Right renal cortex interstitium (tissue), 3 donors: Measurements from ENCODE around the gene CAPNS2. TPM values are rescaled to one million over a fixed set of nuclear protein-coding genes. Genes with fewer than 3 reads are reported as not detected.

Source experiments
- DNase-seq, 3 donors: peaks; one replicate each; pipeline ENCODE4 v3.0.0-alpha.2; 2013; ENCODE audit warnings: low read depth in 3 of 3, low spot score in 2 of 3
- polyA plus RNA-seq, 3 donors: library from polyadenylated mRNA; unstranded; fragments of 120-200 nt; gene quantifications; one replicate each; pipeline ENCODE4 v1.2.1, GENCODE V29; 2013; ENCODE audit not compliant: insufficient read length in 3 of 3

CAPNS2 gene
- not detected for polyA plus RNA-seq

GRCh38 chr16:55566432-55567175, at the start of gene CAPNS2:
CAPNS2 (plus strand) TSS chr16:55566684; CDS start chr16:55566757, 73 bp downstream.
- DNase-seq = no peak

GRCh38 chr16:55521792-55522191, 44.7 kb upstream of the CAPNS2 start:
- no peak for DNase-seq

- no peak for DNase-seq
These were observed 40.0 kb upstream of the CAPNS2 start for GRCh38 chr16:55526441-55526840.

- DNase-seq = no peak
These were observed 38.6 kb upstream of the CAPNS2 start for GRCh38 chr16:55527885-55528284.

GRCh38 chr16:55529018-55529417, 37.5 kb upstream of the CAPNS2 start:
- no peak for DNase-seq

- DNase-seq = no peak
These were observed 36.1 kb upstream of the CAPNS2 start for GRCh38 chr16:55530316-55530856.

- no peak for DNase-seq
These were observed 34.3 kb upstream of the CAPNS2 start for GRCh38 chr16:55532227-55532626.

GRCh38 chr16:55534756-55535155, 31.7 kb upstream of the CAPNS2 start:
- no peak for DNase-seq

- no peak for DNase-seq
These were observed 27.4 kb upstream of the CAPNS2 start for GRCh38 chr16:55539049-55539448.

GRCh38 chr16:55539488-55539887, 27.0 kb upstream of the CAPNS2 start:
- no peak for DNase-seq

- no peak for DNase-seq
These were observed 26.3 kb upstream of the CAPNS2 start for GRCh38 chr16:55540221-55540620.

GRCh38 chr16:55542459-55543082, 23.9 kb upstream of the CAPNS2 start:
- DNase-seq = no peak

- DNase-seq = peak in 1 of 3 donors; percentile 18
These were observed 23.0 kb upstream of the CAPNS2 start for GRCh38 chr16:55543472-55543871.

GRCh38 chr16:55552621-55553020, 13.9 kb upstream of the CAPNS2 start:
- DNase-seq = no peak

GRCh38 chr16:55555436-55555835, 11.0 kb upstream of the CAPNS2 start:
- no peak for DNase-seq

GRCh38 chr16:55557186-55557585, 9.3 kb upstream of the CAPNS2 start:
- no peak for DNase-seq

- no peak for DNase-seq
These were observed 7.3 kb upstream of the CAPNS2 start for GRCh38 chr16:55559233-55559632.

GRCh38 chr16:55559933-55560516, 6.5 kb upstream of the CAPNS2 start:
- no peak for DNase-seq

- no peak for DNase-seq
These were observed 5.1 kb upstream of the CAPNS2 start for GRCh38 chr16:55561319-55561848.

- DNase-seq = no peak
These were observed 3.5 kb upstream of the CAPNS2 start for GRCh38 chr16:55562936-55563335.

- no peak for DNase-seq
These were observed 2.7 kb upstream of the CAPNS2 start for GRCh38 chr16:55563797-55564196.
